GM18858 (cell line): ENCODE data around the gene INPP5D.
A peak's percentile ranks its signal among the peaks of the same experiment; 100 is the strongest.
"Not testable (repeated sequence)": the region's sequence is repeated elsewhere in the genome, so short reads cannot be mapped to it uniquely, and the experiment has no call there.

ENCODE experiments used
- ATAC-seq: cut with Tn5 transposase; IDR thresholded peaks from one replicate; pipeline ENCODE4 v1.9.1; 2021; ENCODE audit not compliant: unreplicated experiment

INPP5D gene

GRCh38 chr2:233051241-233052149, 8.6 kb upstream of the INPP5D start:
- ATAC-seq: no peak

GRCh38 chr2:233052517-233052916, 7.6 kb upstream of the INPP5D start:
- ATAC-seq: not testable (repeated sequence)

DNA sequence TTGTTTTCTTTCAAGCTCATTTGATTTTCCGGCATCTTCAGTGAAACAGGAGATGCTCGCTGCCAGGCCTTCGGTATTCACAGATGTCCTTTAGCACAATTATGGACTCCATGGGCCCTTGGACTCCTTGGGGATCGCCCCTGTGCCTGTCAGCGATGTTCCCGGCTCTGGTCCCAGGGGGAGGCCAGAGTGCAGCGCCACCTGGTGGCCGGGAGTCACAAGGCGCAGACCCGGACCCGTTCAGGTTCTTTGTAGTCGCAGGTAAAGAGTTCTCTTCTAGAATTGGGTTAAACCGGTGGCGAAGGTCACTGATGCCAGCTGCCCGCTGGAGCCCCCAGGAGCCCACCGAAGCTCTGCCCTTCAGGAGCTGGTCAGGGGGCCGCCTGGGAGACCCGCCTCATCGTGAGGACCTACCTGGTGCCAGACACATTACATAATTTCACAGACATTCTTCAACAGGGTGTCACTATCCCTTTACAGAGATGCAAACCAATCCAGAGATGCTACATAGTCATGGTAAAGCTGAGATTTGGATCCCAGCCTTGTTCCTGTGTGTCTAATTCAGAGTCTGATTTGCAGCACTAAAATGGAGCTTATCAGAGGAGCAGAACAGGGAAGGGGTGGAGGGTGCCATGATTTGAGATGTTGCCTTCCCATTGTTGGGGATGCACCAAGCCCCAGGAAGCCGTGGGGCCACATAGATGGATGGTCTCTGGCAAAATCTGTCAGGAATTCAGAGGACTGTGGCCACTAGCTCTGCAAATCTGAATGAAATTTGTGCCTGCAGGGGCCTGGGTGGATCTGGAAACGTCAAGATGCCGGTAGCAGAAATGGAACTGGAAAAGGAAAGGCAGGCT, 6.0 kb upstream of the INPP5D start:
- ATAC-seq: no peak

DNA sequence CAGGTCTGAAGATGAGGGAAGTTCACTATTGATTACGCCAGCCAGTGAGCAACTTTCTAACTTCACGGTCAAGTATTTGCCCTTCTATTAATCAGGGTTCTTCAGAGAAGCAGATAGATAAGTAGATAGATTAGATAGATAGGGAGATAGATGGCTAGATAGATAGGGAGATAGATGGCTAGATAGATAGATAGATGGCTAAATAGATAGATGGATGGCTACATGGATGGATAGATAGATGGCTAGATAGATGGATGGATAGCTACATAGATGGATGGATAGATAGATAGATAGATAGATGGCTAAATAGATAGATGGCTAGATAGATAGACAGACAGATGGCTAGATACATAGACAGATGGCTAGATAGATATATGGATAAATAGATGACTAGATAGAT, 4.8 kb upstream of the INPP5D start:
- ATAC-seq: no peak

GRCh38 chr2:233056961-233057605, 3.1 kb upstream of the INPP5D start:
- no peak for ATAC-seq

GRCh38 chr2:233058717-233059546, 1.2 kb upstream of the INPP5D start:
- ATAC-seq: no peak

- no peak for ATAC-seq
These were observed 670 bp upstream of the INPP5D start for GRCh38 chr2:233059547-233059796.

DNA sequence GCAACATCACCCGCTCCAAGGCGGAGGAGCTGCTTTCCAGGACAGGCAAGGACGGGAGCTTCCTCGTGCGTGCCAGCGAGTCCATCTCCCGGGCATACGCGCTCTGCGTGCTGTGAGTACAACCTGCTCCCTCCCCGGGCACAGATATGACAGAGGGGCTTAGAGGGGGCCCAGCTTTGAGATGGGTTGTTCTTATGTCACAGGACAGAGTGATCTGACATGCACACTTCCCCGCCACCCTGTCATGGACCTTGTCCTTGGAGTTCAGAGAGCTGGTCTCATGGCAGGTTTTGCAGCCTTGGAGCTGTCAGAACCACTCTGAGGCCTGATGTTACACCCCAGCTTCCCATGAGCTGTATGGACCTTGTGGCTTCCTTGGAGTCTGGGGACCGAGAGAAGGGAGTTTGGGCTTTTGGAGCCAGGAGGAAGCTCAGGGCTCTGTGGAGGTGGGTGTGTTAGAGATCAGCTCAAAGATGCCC, 398 bp downstream of the INPP5D start:
- ATAC-seq: no peak

DNA sequence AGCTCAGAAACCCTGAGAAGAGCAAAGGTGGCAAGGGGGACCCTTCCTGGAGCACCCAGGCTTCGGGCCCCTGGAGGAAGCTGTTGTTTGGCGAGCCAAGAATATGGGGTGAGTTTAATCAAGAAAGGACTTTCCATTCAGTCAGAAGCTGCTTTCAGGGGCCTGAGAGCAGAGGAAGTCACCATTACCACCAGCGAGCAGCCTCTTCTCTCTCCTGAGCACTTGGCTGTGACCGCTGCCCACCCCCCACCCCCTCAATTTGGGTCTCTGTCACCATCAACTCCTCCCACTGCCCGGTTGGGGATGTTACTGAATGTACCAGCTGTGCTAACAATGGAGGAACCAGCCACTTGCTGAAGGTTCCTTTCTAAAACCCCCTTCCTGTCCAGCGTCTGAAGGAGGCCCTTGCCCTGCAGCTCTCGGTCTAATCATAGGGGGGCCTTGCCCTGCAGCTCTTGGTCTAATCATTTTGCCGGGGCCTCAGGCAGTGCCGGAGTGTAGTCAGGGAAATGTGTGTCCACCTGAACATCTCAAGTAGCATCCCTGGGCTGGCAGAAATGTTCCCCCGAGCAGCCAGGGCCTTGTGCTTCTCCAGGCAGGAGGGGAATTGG, 943 bp downstream of the INPP5D start:
- no peak for ATAC-seq

DNA sequence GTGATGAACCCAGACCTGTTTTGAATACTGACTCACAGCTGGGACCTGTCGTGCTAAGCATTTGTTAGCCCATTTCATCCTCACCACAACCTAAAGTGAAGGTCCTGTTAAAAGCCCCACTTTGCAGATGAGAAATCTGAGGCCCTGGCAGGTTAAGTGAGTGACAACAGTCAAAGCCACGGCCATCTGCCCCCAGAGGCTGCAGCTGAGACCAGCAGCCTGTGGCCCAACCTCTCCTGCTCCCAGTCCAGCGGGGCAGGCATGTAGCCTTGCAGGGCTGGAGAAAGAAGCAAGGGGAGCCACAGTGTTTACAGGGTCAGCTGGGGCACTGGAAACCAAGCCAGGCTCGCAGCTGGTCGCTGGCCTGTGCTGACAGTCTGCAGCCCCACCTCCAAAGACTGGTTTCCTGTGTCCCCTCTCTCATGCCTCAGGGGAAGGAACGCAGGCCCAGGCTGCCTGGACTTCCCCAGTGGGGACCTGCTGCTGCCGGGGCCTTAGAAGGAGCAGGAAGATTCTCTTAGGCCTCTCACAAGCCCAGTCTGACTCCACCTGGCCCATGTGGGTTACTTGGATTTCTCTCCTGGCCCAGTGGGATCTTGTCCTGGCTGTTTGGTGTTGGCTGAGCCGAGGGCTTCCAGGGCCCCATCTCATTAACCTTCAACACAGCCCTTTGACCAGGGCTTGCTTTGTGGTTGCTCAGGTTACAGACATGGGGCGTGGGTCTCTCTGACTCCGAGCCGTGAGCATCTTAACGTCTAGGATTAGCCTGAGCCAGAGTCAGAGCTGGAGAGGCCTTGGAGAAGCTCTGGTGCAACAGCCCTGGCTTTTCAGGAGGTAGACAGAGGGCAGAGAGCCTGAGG, 1.7 kb downstream of the INPP5D start:
- ATAC-seq: no peak

- no peak for ATAC-seq
These were observed 2.3 kb downstream of the INPP5D start for GRCh38 chr2:233062451-233062850.

- no peak for ATAC-seq
These were observed 2.8 kb downstream of the INPP5D start for GRCh38 chr2:233062946-233063268.

DNA sequence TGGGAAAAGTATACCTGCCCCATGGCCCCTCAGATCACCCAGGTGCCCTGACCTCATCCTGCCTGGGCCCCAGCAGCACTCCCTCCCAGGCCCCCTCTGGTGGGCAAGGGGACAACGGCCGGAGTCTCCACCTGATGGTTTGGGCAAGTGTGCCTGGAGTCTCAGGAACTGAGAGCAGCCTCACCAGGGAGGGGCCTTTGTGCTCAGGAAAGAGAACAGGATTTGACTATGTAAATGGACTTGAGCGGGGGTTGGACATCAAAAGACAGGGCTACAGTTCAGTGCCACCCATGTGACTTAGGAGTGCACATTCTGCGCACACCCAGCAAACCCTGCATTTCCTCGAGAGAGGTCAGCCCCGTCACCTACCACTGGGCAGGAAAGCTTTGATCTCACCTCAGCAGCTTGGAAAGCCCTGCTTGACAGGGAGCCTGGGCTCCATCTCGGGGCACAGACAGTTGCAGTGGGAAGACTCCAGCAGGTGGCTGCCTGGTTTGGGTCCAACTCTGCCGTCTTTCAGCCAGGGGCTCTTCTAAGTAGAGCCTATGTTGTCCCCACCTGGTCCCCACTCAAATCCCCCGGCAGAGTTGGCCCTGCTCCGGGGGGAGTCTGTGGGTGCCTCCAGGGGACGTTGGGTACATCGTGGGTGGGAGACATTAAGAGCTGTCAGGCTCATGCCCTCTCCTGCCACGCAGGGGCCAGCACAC, 3.3 kb downstream of the INPP5D start:
- peak; percentile 48 for ATAC-seq

DNA sequence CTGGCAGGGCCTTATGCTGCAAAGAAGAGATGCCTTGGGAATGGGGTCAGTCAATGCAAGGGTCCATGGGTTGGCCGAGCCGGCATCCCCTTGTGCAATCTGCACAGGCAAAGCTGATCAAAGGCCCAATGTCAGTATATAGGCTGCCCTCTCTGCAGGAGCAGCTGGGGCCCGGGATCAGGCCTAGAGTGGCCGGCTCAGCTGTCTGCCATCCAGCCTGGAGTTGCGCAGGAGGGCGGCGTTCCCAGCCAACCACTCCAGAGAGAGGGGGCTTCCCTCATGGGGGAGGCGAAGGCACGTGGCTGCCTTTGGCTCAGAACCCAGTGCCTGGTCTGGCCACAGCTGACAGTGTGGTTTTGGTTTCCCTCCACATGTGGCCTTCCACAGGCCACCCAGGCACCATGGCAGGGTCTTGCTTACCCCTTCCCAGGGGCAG, 3.9 kb downstream of the INPP5D start:
- ATAC-seq: no peak

DNA sequence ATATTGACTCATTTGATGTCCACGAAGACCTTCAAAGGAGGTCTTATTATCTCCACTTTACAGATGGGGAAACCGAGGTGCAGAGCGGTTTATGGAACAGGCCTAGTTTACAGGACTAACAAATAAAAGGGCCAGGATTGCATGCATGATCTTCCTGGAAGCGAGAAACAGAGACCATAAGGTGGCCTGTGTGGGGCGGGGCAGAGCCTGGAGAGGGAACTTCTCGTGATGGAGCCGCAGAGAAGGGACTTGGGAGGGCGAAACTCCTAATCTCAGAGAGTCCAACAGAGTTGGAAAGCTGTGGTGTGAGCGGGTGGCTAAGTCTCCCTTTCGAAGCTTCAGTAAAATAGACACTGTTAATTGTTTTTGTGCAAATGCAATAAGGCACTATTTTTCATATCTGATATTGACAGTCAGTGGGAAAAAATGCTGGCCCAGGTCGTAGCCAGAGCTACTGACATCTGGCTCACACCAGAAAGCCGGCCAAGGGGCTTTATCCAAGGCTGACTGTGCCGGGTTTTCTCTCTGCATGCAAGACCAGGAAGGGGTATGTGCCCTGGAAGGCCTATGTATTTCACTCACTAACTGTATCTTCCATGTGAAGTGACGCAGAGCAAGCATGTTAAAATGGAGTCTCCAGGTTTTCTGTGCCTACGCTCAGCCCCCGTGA, 4.5 kb downstream of the INPP5D start:
- no peak for ATAC-seq

DNA sequence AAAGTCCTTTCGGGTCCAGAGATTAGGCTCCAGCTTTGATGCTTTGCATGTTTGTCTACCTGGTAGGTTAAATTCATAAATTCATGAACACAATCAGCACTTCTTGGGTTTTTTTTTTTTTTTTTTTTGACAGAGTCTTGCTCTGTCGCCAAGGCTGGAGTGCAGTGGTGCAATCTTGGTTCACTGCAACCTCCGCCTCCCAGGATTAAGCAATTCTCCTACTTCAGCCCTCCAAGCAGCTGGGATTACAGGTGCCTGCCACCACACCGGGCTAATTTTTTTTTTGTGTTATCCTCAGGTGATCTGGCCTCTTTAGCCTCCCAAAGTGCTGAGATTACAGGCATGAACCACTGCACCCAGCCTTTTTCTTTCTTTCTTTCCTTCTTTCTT, 5.1 kb downstream of the INPP5D start:
- ATAC-seq: not testable (repeated sequence)

DNA sequence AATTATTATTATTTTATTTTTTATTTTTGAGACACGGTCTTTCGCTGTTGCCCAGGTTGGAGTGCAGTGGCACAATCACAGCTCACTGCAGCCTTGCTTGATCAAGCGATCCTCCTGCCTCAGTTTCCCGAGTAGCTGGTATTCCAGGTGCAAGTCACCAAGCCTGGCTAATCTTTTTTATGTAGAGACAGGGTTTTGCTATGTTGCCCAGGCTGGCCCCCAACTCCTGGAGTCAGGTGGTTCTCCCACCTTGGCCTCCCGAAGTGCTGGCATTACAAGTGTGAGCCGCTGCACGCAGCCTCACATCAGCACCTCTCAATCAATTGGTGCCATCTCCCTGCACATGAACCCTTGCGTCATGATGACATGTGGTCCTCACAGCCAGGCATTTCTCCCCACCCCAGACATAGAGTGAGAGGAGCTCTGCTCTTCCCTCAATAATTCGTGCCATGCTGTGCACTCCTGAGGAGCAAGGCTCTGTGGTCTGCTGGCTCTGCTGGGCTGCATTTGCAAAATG, 5.9 kb downstream of the INPP5D start:
- ATAC-seq: no peak

DNA sequence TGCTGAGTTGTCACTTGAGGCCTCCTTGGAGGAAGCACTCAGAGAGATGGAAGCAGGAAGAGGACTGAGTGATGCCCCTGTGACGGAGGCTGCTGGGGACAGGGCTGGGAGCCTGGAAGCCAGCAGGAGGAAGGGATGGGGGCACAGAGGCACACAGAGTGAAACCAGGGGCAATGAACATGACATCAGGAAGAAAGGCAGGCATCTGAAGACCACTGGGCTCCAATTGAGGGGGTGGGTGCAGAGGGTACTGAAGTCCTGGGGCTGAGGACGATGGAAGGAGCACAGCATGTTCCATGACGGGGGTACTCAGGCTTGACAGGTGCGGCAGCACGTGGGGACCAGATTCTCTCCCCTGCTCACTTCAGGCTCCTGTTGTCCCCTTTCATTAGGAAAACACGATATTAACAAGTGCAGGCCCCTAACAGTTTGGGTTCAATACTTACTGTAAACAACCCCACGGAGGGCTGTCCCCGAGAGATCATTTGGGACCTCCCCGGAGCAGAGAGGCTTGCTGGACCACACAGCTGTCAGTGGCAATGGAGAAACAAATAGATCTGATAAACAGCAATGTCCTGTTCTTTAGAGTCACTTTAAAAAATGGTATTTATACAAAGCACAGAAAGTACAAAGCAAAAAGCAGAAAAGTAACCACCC, 8.7 kb downstream of the INPP5D start:
- no peak for ATAC-seq
